Hepatocyte (in vitro differentiated cells): Measurements from ENCODE around the gene CCM2.

Experiments used
- EZH2 ChIP-seq: fragments of 200-600 bp; sonication (generic); IDR thresholded peaks from 2 replicates; pipeline ENCODE4 v1.6.1; 2016; ENCODE audit warnings: antibody characterized with exemption, mild to moderate bottlenecking, borderline replicate concordance
- EZH2phosphoT487 ChIP-seq: fragments of 200-600 bp; sonication (generic); IDR thresholded peaks from one replicate; pipeline ENCODE4 v1.6.1; 2018; ENCODE audit warnings: antibody characterized with exemption, mild to moderate bottlenecking, low read depth, moderate library complexity; ENCODE audit not compliant: unreplicated experiment, severe bottlenecking
- TF ChIP-seq, protein P1 (sequence below): fragments of 200-600 bp; sonication (generic); IDR thresholded peaks from 2 replicates; pipeline ENCODE4 v1.5.1; 2016; ENCODE audit warnings: antibody characterized with exemption, mild to moderate bottlenecking; ENCODE audit not compliant: poor library complexity

DNA sequence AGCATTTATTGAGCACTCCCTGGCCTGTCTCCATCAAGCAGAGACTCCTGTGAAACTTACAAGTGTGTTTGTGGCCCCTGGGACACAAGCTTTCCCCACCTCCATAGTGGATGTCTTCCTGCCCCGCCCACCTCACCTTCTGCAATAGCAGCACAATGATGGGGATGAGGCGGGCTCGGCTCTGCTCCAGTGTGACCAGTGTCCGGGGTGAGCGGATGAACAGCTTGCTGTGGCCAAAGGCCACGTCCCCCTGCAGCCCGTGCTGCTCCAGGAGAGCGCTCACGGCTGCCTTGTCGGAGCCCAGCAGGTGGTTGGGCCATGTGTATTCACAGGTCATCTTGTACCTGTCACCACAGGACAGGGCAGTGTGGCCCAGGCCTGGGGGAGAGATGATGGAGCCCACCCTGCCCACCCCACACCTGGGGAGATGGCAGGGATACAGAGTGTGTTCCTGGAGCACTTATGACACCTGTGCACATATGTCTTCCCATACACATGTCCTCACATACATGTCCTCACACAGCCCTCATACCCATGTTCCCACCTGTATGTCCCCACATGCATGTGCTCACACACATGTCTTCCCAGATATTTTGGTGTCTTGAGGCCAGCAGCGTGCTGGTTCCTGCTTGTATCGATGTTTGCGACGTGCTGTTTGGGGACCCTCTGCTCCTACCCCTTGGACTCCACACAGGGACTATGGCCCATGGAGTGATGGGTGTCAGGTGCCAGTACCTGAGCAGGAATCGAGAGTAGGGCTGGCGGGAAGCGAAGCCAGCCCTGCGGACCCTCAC, 33.9 kb upstream of the CCM2 start:
- TF ChIP-seq, protein P1, sequence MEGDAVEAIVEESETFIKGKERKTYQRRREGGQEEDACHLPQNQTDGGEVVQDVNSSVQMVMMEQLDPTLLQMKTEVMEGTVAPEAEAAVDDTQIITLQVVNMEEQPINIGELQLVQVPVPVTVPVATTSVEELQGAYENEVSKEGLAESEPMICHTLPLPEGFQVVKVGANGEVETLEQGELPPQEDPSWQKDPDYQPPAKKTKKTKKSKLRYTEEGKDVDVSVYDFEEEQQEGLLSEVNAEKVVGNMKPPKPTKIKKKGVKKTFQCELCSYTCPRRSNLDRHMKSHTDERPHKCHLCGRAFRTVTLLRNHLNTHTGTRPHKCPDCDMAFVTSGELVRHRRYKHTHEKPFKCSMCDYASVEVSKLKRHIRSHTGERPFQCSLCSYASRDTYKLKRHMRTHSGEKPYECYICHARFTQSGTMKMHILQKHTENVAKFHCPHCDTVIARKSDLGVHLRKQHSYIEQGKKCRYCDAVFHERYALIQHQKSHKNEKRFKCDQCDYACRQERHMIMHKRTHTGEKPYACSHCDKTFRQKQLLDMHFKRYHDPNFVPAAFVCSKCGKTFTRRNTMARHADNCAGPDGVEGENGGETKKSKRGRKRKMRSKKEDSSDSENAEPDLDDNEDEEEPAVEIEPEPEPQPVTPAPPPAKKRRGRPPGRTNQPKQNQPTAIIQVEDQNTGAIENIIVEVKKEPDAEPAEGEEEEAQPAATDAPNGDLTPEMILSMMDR: no peak
- no peak for TF ChIP-seq EZH2phosphoT487
- no peak for TF ChIP-seq EZH2
